ENCODE results near the gene MCC.

MCC gene

GRCh38 chr5:113217619-113218184 is 270.6 kb downstream of the MCC start:
- FAIRE-seq, result no peak

DNA sequence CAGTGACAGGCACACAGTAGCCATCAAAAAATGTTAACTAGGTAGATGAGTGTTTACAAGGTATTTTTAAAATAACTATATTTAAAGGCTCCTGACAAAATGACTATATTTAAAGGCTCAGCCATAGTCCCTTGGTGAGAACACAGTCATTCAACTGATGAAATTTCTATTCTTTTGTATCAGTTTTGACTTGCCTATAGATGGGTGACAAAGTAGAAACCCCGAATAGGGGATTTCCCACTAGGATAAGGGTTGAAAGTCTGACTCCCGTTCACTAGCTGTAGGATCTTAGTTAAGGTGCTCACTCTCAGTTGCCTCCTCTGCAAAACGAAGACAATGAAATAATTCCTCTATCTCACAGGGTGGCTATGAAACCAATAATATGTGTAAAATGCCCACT is 271.7 kb downstream of the MCC start:
- FAIRE-seq, result no peak

GRCh38 chr5:113215401-113216060 is 272.7 kb downstream of the MCC start:
- no peak for FAIRE-seq

DNA sequence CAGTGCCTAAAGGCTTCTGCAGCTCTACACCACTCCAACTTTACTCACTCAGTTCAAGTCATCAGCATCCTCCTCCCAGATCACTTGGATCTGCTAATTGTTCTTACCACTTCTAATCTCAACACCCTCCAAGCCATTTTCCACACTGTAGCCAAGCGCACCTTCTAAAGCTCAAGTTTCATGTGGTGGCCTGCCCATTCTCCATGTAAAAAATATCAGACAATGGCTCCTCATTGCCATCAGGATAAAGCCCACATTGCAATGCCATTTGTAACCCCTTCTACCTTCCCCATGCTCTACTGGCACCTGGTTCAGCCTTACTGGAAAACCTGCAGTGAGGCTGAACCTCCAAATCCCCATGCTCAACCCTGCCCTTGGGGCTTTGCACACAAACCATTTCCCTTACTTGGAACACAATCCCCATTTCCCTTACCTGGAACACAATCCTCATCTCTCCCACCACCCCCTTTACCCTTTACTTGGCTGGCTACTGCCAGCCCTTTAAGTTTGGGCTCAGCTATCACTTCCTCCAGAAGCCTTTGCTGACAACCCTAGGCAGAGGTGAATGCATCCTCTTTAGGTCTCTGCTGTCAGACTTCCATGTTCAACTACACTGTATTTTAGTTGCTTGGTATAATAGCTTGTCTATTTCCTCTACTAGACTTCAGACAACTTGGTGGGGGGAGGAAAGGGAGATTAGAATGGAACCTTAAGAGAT is 273.5 kb downstream of the MCC start:
- FAIRE-seq, result no peak

DNA sequence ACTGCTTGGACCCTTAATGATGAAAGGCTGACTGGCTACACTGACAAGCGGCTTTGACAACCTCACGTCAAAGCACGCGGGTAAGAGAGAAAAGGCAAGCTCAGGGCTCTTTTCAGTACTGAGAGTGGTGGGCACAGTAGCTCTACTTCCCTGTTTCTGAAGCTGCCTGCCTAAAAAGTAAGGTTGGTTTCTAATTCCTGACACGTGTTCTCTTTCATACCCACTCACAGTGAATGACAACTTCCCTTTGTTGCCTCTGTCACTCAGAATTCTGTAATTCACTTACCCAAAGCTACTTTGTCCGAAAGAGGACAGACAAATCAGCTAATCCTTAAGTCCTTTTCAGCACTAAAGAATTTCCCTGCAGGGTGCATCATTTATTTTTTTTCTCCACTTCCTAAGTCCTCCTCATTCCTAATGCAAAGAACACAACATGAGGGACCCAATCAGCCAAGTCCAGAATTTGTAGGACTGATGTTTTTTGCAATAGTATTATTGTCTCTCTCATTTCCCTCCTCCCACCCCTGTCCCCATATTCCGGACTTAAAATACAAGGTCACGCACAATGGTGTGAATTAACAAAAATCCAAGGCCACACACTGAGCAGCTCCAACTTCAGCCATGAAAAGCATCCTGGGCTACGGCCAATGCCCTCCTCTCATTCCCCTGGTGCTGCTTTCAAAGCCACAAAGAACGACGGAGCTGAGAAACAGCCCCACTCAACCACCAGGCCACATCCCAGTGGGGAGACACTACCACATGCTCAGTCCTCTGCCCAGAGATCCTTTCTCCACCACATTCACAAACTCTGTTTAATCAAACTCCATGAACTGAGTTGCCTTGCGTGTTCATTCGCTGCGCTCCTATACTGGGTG is 274.5 kb downstream of the MCC start:
- no peak for FAIRE-seq

DNA sequence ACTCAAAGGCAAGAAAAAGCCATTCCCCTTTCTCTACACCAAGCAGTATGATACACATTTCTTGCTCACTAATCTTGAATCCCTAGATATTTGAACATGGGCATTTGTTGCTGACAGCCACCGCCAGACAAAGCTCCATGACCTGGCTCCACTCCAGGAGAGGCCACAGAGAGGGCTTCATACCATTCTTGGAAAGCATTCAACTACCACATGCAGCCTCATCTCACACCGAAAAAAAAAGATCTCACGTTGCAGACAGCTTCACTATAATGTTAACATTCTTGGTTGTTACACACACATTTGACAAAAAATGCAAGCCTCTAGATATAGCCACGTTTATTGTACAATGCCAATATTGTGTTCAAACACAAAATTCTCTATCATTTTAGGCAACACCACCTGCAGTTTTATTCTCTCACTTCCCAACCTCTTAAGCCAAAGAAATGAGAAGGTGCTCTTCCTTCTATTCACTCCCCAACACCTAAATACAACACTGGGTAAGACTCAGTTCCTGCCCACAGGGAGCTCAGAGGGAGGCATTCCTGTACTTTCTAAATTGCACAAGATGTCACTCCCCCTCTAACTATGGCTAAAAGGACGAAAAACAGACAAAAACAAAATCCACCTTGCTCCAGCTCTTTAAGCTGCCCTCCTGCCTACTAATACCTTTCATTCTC is 275.9 kb downstream of the MCC start:
- FAIRE-seq, result no peak

- FAIRE-seq, result no peak
Observed at GRCh38 chr5:113209498-113209897, 278.8 kb downstream of the MCC start.

- no peak for FAIRE-seq
Observed at GRCh38 chr5:113205807-113206206, 282.4 kb downstream of the MCC start.

- no peak for FAIRE-seq
Observed at GRCh38 chr5:113205323-113205722, 282.9 kb downstream of the MCC start.

GRCh38 chr5:113204525-113205161 is 283.6 kb downstream of the MCC start:
- FAIRE-seq, result no peak

DNA sequence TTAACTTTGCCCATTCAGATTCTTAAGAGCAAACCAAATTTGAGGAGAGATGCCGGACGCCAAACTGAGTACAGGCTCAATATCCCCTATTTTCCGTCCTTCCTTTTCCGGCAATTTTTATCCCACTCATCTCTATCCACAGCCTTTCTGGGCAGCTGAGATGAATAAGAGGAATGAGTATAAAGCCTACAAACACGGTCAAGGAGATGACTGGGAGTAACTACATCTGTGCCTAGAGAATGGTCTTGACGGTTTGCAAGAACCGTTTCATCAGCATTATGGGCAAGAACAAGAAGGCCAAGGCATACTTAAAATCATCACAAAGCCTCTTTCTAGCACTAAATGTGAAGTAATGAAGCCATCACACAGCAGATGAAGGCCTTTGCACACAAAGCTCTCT is 284.3 kb downstream of the MCC start:
- no peak for FAIRE-seq

GRCh38 chr5:113202746-113203716 is 285.2 kb downstream of the MCC start:
- FAIRE-seq, result no peak

DNA sequence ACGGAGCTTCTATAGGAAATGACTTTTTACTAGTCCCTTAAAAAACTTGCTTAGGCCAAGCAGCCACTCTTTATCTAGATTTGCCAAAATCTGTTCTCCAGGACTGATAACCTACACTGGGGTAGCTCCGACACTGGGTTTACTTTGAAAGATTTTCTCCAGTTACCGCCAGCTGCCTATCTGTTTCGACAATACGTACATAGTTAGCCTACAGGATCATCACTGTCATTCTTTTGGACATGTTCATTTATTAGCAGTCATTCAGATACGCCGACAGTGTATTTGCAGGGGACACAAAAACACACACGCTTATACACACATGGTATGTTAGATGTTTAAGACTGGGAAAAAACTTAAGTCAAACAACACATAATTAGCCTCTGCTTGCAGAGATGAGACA is 286.0 kb downstream of the MCC start:
- FAIRE-seq, result no peak

DNA sequence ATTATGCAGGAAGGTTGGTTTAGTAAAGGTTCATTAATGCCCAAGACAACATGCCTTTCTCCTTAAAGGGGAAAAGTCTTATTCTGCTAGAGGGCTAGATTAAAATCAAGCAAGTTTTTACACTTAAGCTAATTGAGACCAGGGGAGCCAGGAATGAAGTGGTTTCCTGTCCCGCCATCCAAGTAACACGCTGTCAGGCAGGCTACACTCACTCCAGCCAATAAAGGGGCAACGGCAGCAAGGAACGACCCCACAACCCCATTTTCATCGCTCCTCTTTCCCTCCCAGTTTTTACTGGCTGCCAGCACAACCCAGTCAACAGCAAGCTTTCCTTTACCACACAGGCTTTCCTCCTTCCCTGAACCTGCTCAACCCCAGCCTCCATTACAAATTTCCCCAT is 286.5 kb downstream of the MCC start:
- no peak for FAIRE-seq

GRCh38 chr5:113199122-113199905 is 288.9 kb downstream of the MCC start:
- FAIRE-seq, result no peak

DNA sequence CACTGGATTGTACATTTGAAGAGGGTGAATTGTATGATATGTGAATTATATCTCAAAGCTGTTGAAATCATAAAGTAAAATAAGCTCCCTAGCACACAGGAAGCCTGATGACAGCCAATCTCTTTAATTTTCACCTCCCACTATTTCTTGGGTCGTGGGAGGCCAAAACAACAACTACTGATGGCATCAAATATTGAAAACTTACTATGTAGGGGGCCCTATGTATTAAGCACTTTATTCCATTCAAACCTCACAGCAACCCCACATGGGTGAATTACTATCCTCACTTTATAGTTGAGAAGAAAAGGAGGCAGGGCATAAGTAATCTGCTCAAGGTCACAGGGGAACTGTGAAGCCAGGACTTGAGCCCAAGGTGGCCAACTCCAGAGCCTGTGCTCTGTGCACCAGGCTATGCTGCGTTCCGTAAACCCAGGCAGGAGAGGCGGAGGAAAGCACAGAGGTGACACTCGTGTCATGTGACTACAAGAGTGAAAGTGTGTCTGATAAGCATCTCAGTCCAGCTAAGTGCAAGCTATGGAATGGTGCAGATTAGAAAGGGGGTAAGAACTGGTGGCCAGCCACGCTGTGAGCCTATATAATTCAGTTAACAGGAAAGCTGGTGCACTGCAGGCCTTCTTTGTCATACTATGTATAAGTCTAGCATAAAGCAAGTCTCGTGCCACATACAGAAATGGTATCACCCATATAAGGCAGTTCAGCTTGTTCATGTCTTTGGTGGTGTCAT is 290.6 kb downstream of the MCC start:
- FAIRE-seq, result no peak

DNA sequence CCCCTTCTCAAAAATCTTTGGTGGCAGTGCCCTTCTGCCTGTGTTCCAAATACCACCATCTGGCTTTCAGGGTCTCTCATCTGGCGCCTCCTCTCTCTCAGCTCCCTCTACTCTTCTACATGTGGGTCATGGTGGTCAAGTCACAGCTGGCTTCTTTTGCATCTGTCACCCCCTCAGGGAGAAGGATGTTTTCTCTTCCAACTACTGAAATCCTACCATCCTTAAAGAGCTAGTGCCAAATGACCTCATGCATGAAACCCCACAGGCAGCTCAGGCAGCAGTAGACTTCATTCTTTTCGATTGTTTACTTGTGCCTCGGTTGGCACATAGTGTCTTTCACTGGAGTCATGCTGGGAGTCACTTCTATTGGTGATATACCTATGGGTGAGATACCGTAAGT is 292.5 kb downstream of the MCC start:
- no peak for FAIRE-seq

- no peak for FAIRE-seq
Observed at GRCh38 chr5:113195251-113195650, 293.0 kb downstream of the MCC start.

DNA sequence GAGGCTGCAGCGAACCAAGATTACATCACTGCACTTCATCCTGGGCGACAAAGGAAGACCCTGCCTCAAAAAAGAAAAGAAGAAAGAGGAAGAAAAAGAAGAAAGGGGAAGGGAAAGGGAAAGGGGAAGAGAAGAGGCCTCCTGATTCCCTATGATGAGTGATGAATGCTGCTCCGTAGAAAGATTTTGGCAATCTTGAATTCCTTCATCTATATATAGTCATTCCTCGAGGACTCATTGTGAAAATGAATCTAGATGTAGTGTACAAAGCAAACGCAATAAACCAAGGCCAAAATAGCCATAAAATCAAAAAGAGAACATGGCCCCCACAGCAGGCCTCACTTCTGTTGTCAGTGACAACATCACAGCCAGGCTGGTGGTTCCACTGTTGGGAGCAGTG is 293.7 kb downstream of the MCC start:
- FAIRE-seq, result no peak

DNA sequence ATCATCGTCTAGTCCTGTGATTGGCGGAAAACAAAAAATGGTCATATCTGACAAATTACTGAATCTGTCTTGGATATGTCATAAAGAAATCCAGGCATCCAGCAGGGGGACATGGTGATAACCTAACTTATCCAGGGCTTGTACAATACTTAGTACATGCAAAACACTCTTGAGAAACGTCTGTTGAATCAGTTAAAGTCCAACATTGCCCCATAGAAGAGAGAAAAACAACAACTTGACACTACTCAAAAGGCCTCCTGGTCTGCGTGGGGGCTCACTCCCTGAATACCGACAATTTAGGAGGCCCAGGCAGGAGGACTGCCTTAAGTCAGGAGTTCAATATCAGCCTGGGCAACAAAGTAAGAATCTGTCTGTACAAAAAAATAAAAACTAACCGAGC is 294.1 kb downstream of the MCC start:
- no peak for FAIRE-seq

Data from A204.1 (cell line).